H9 (cell line): ENCODE measurements around the gene LARP7. TPM values are rescaled to one million over a fixed set of nuclear protein-coding genes. Genes with fewer than 3 reads are reported as not detected.
A peak's percentile ranks its signal among the peaks of the same experiment; 100 is the strongest.
"Not testable (repeated sequence)": the region's sequence is repeated elsewhere in the genome, so short reads cannot be mapped to it uniquely, and the experiment has no call there.

Experiments used
- DNase-seq: peaks from one replicate; pipeline ENCODE4 v3.0.0-alpha.2; 2017
- H2AFZ ChIP-seq: one replicate; pipeline ENCODE4 v1.6.1; 2013; ENCODE audit warnings: mild to moderate bottlenecking, low read length, control low read depth, moderate library complexity
- H2AK5ac ChIP-seq: 2 replicates; pipeline ENCODE4 v1.6.1; 2013; ENCODE audit warnings: low read length, control low read depth, mixed read lengths; ENCODE audit not compliant: insufficient read length
- H2BK120ac ChIP-seq: one replicate; pipeline ENCODE4 v1.6.1; 2013; ENCODE audit warnings: low read depth, mild to moderate bottlenecking, low read length, control low read depth, inconsistent platforms; ENCODE audit not compliant: poor library complexity, severe bottlenecking
- H2BK12ac ChIP-seq: 2 replicates; pipeline ENCODE4 v1.6.1; 2013; ENCODE audit warnings: low read length, control low read depth, mixed read lengths, low read depth; ENCODE audit not compliant: insufficient read length
- H2BK15ac ChIP-seq: 2 replicates; pipeline ENCODE4 v1.6.1; 2013; ENCODE audit warnings: low read depth, low read length, control low read depth
- H2BK20ac ChIP-seq: one replicate; pipeline ENCODE4 v1.6.1; 2013; ENCODE audit warnings: low read depth, mild to moderate bottlenecking, low read length, control low read depth, inconsistent platforms; ENCODE audit not compliant: poor library complexity, severe bottlenecking
- H2BK5ac ChIP-seq: 2 replicates; pipeline ENCODE4 v1.6.1; 2013; ENCODE audit warnings: low read length, control low read depth, mixed read lengths; ENCODE audit not compliant: insufficient read length
- H3K14ac ChIP-seq: 2 replicates; pipeline ENCODE4 v1.6.1; 2013; ENCODE audit warnings: low read length, control low read depth; ENCODE audit not compliant: insufficient read depth
- H3K18ac ChIP-seq: 2 replicates; pipeline ENCODE4 v1.6.1; 2013; ENCODE audit warnings: low read depth, mild to moderate bottlenecking, mixed read lengths, low read length, control low read depth; ENCODE audit not compliant: insufficient read length
- H3K23ac ChIP-seq: 2 replicates; pipeline ENCODE4 v1.6.1; 2013; ENCODE audit warnings: low read length, control low read depth, mixed read lengths, low read depth; ENCODE audit not compliant: insufficient read length
- H3K23me2 ChIP-seq: 2 replicates; pipeline ENCODE4 v1.6.1; 2013; ENCODE audit warnings: low read depth, mild to moderate bottlenecking, mixed read lengths, low read length, control low read depth; ENCODE audit not compliant: insufficient read length, poor library complexity, severe bottlenecking
- H3K27ac ChIP-seq: 2 replicates; pipeline ENCODE4 v1.5.1; 2013; ENCODE audit warnings: low read length, control low read depth, mixed read lengths, low read depth; ENCODE audit not compliant: insufficient read length
- H3K27me3 ChIP-seq: 2 replicates; pipeline ENCODE4 v1.6.1; 2013; ENCODE audit warnings: low read length, control low read depth, inconsistent platforms; ENCODE audit not compliant: insufficient read depth
- H3K4ac ChIP-seq: 2 replicates; pipeline ENCODE4 v1.6.1; 2013; ENCODE audit warnings: low read depth, mild to moderate bottlenecking, control low read depth, inconsistent platforms, low read length, moderate library complexity
- H3K4me1 ChIP-seq: 2 replicates; pipeline ENCODE4 v1.6.1; 2013; ENCODE audit warnings: low read length, control low read depth, inconsistent platforms; ENCODE audit not compliant: insufficient read depth
- H3K4me2 ChIP-seq: 2 replicates; pipeline ENCODE4 v1.6.1; 2013; ENCODE audit warnings: low read length, control low read depth, mixed read lengths; ENCODE audit not compliant: insufficient read length, insufficient read depth
- H3K56ac ChIP-seq: 2 replicates; pipeline ENCODE4 v1.6.1; 2013; ENCODE audit warnings: low read depth, mild to moderate bottlenecking, mixed read lengths, low read length, control low read depth; ENCODE audit not compliant: insufficient read length
- H3K79me1 ChIP-seq: 2 replicates; pipeline ENCODE4 v1.6.1; 2013; ENCODE audit warnings: low read depth, mild to moderate bottlenecking, moderate library complexity, low read length, control low read depth, inconsistent platforms; ENCODE audit not compliant: insufficient read depth, poor library complexity, severe bottlenecking
- H3K79me2 ChIP-seq: 2 replicates; pipeline ENCODE4 v1.6.1; 2013; ENCODE audit warnings: low read length, control low read depth, inconsistent platforms; ENCODE audit not compliant: insufficient read depth
- H3K9ac ChIP-seq: 2 replicates; pipeline ENCODE4 v1.6.1; 2013; ENCODE audit warnings: low read length, control low read depth, mixed read lengths; ENCODE audit not compliant: insufficient read length; ENCODE audit errors: extremely low read depth
- H3K9me3 ChIP-seq: one replicate; pipeline ENCODE4 v1.6.1; 2013; ENCODE audit warnings: low read depth, low read length, inconsistent platforms; ENCODE audit not compliant: control insufficient read depth
- H3T11ph ChIP-seq: one replicate; pipeline ENCODE4 v1.6.1; 2013; ENCODE audit warnings: mild to moderate bottlenecking, low read length, control low read depth, inconsistent platforms
- H4K20me1 ChIP-seq: one replicate; pipeline ENCODE4 v1.6.1; 2013; ENCODE audit not compliant: control insufficient read depth, insufficient read length, insufficient read depth
- H4K5ac ChIP-seq: 2 replicates; pipeline ENCODE4 v1.6.1; 2013; ENCODE audit warnings: low read depth, mild to moderate bottlenecking, mixed read lengths, low read length, control low read depth; ENCODE audit not compliant: insufficient read length
- H4K8ac ChIP-seq: replicated peaks from 2 replicates; pipeline ENCODE4 v1.6.1; 2013; ENCODE audit warnings: low read length, control low read depth, mixed read lengths, low read depth; ENCODE audit not compliant: insufficient read length
- H4K91ac ChIP-seq: 2 replicates; pipeline ENCODE4 v1.6.1; 2013; ENCODE audit warnings: low read depth, mild to moderate bottlenecking, moderate library complexity, mixed read lengths, low read length, control low read depth; ENCODE audit not compliant: insufficient read length
- H3K27ac Mint-ChIP-seq, 3 experiments: 2 replicates in 2 of 3; 3 replicates in 1 of 3; pipeline ENCODE4 v1.8.0; 2020 to 2021; ENCODE audit warnings: mixed read lengths in 3 of 3, mild to moderate bottlenecking in 1 of 3, moderate library complexity in 1 of 3
- H3K27me3 Mint-ChIP-seq: 2 replicates; pipeline ENCODE4 v1.8.0; 2021; ENCODE audit warnings: low read depth, mild to moderate bottlenecking, moderate library complexity, mixed read lengths
- H3K36me3 Mint-ChIP-seq, 3 experiments: 2 replicates in 2 of 3; 3 replicates in 1 of 3; pipeline ENCODE4 v1.8.0; 2020 to 2021; ENCODE audit warnings: low read depth in 3 of 3, mixed read lengths in 3 of 3; ENCODE audit not compliant: insufficient read depth in 1 of 3
- H3K4me1 Mint-ChIP-seq, 2 experiments: 2 replicates each; pipeline ENCODE4 v1.8.0; 2020; ENCODE audit warnings: mixed read lengths in 2 of 2
- H3K4me3 Mint-ChIP-seq, 2 experiments: 2 replicates in 1 of 2; 3 replicates in 1 of 2; pipeline ENCODE4 v1.8.0; 2020 to 2021; ENCODE audit warnings: mild to moderate bottlenecking in 2 of 2, mixed read lengths in 2 of 2, moderate library complexity in 1 of 2
- H3K9me3 Mint-ChIP-seq, 2 experiments: 2 replicates in 1 of 2; 3 replicates in 1 of 2; pipeline ENCODE4 v1.8.0; 2020; ENCODE audit warnings: mild to moderate bottlenecking in 2 of 2, mixed read lengths in 2 of 2, moderate library complexity in 1 of 2
- CTCF ChIP-seq: fragments of 200-600 bp; sonication (generic); conservative IDR thresholded peaks from 3 replicates; pipeline ENCODE4 v1.8.0; 2021; ENCODE audit warnings: antibody characterized with exemption, mild to moderate bottlenecking
- WGBS: extraction: QIAGEN DNeasy Blood & Tissue Kit; methylation state at CpG from one replicate; pipeline ENCODE4 v1.1.7; 2013; ENCODE audit warnings: missing lambda C conversion rate, low lambda C conversion rate, mixed read lengths; ENCODE audit not compliant: insufficient read length; ENCODE audit errors: extremely low coverage; 5-methylcytosine and 5-hydroxymethylcytosine counted together
- total RNA-seq: library from RNA; stranded (reverse); gene quantifications from 2 replicates; pipeline ENCODE4 v1.2.1, GENCODE V29; 2021

Gene LARP7
- total RNA-seq, 1 experiment from 2014 or later = 37.0 TPM

- no peak overlapping the region for H3K27ac ChIP-seq
- H4K20me1 ChIP-seq = no peaks in the 10 kb centered on the region
- H3K9ac ChIP-seq = no peak overlapping the region
- no peak overlapping the region for H3K56ac ChIP-seq
- no peak overlapping the region for H3T11ph ChIP-seq
- peak; percentile 75 for TF ChIP-seq CTCF
- Mint-ChIP-seq H3K9me3 (no peaks in the 10 kb centered on the region), H3K4me3 (no peak overlapping the region), H3K27me3 (no peaks in the 10 kb centered on the region), H3K27ac (peak overlapping the region in 1 of 3 experiments; percentile 48; a peak in 1 of 7 replicates), H3K36me3 (peaks cover 12 to 57% (median 52%) of the 10 kb centered on the region in 3 experiments; a peak in 6 of 7 replicates), H3K4me1 (peaks cover 0 to 5% of the 10 kb centered on the region in 2 experiments; a peak in 1 of 4 replicates)
- H2BK120ac ChIP-seq = no peak overlapping the region
- H2AK5ac ChIP-seq = no peak overlapping the region
- no peaks in the 10 kb centered on the region for H3K79me2 ChIP-seq
- no peaks in the 10 kb centered on the region for H3K4me1 ChIP-seq
- H2BK15ac ChIP-seq = no peak overlapping the region
- H2BK5ac ChIP-seq = no peak overlapping the region
- H3K14ac ChIP-seq = no peak overlapping the region
- no peak overlapping the region for H2BK20ac ChIP-seq
- H2BK12ac ChIP-seq = no peak overlapping the region
- no peak overlapping the region for H3K18ac ChIP-seq
- DNase-seq = no peak
- H4K8ac ChIP-seq = no peak overlapping the region
- H3K23ac ChIP-seq = no peak overlapping the region
- H3K23me2 ChIP-seq = no peaks in the 10 kb centered on the region
- no peak overlapping the region for H3K4me2 ChIP-seq
- no peaks in the 10 kb centered on the region for H3K79me1 ChIP-seq
- no peak overlapping the region for H2AFZ ChIP-seq
- H4K5ac ChIP-seq = no peak overlapping the region
- H3K4ac ChIP-seq = no peak overlapping the region
- no peaks in the 10 kb centered on the region for H3K9me3 ChIP-seq
- H3K27me3 ChIP-seq = no peaks in the 10 kb centered on the region
- H4K91ac ChIP-seq = no peak overlapping the region
Measured at GRCh38 chr4:112604589-112604988, 32.4 kb upstream of the LARP7 start.

DNA sequence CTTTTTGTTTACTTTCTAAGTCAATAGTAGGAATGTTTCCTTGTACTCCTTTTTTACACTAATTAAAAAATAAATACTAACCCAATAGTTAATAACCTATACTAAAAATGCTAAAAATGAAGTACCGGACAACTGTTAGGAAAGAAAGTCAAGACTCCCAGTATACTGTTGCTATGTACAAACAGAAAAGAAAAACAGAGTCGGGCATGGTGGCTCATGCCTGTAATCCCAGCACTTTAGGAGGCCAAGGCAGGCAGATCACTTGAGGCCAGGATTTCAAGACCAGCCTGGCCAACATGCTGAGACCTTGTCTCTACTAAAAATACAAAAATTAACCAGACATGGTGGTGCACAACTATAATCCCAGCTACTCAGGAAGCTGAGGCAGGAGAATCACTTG, 24.1 kb upstream of the LARP7 start:
- not testable (repeated sequence) for H4K8ac ChIP-seq, H3K4me1 ChIP-seq, H3K4ac ChIP-seq, H3K56ac ChIP-seq, H2BK5ac ChIP-seq, H2AFZ ChIP-seq, H3K9ac ChIP-seq, H2BK20ac ChIP-seq, H3K23ac ChIP-seq, H3K27me3 ChIP-seq, H3K9me3 ChIP-seq, H3K79me1 ChIP-seq, H4K20me1 ChIP-seq, H3K9me3 Mint-ChIP-seq, H3K4me3 Mint-ChIP-seq, H3K27ac ChIP-seq, H3K4me1 Mint-ChIP-seq, H2BK12ac ChIP-seq, H3K79me2 ChIP-seq, H3K18ac ChIP-seq, H3T11ph ChIP-seq, H3K14ac ChIP-seq, H3K27ac Mint-ChIP-seq, H2BK120ac ChIP-seq, H4K5ac ChIP-seq, H3K4me2 ChIP-seq, DNase-seq, H2AK5ac ChIP-seq, H2BK15ac ChIP-seq, H3K27me3 Mint-ChIP-seq, H3K23me2 ChIP-seq, H4K91ac ChIP-seq
- peaks cover 8 to 39% (median 28%) of the 10 kb centered on the region in 3 experiments; a peak in 6 of 7 replicates for H3K36me3 Mint-ChIP-seq
- no CpG with 5 or more reads among the region's 2 CpGs for WGBS
